ENCODE data around the gene KRT33A. TPM values are rescaled to one million over a fixed set of nuclear protein-coding genes. Genes with fewer than 3 reads are reported as not detected.

Gene KRT33A
- total and polyA plus RNA-seq, 2 experiments from 2014 or later = not detected

GRCh38 chr17:41396996-41397660 is 46.5 kb upstream of the KRT33A start, which contains the start of gene KRT31 (continued):
- no peak for TF ChIP-seq REST (IDR thresholded peaks at IDR 0.05; ENCODE audit: unreplicated experiment)

- ATAC-seq = no peak
- Mint-ChIP-seq H3K9me3 (no peaks in the 10 kb centered on the region), H3K36me3 (ENCODE audit: low read depth) (no peaks in the 10 kb centered on the region), H3K4me3 (no peak overlapping the region), H3K27ac (no peak overlapping the region), H3K4me1 (no peaks in the 10 kb centered on the region), H3K27me3 (ENCODE audit: insufficient read depth, low read depth, poor library complexity) (no peaks in the 10 kb centered on the region)
- no peak for DNase-seq (ENCODE audit: low spot score)
- H3K9me2 ChIP-seq (ENCODE audit: insufficient read depth) = 0 out of 2 replicates have a peak, but pooled peaks cover 2% of the 10 kb centered on the region
- H4K20me1 ChIP-seq (replicated peaks; ENCODE audit: insufficient read depth) = no peaks in the 10 kb centered on the region
- H2AFZ ChIP-seq = peak overlapping the region; percentile 38; the same call in 1 of the 2 replicates
- no peak overlapping the region for H3K27ac ChIP-seq (ENCODE audit: low read depth)
- no peaks in the 10 kb centered on the region for H3K36me3 ChIP-seq (ENCODE audit: insufficient read depth)
- no peaks in the 10 kb centered on the region for H3F3A ChIP-seq (replicated peaks; ENCODE audit: low read depth)
- H3K4me2 ChIP-seq = no peak overlapping the region
- H3K4me3 ChIP-seq = no peak overlapping the region
- no peaks in the 10 kb centered on the region for H3K27me3 ChIP-seq (ENCODE audit: insufficient read depth)
- H3K4me1 ChIP-seq (ENCODE audit: insufficient read depth) = no peaks in the 10 kb centered on the region
- no peaks in the 10 kb centered on the region for H3K79me2 ChIP-seq (replicated peaks; ENCODE audit: insufficient read depth)
- no peak for TF ChIP-seq EZH2phosphoT487 (IDR thresholded peaks at IDR 0.05; ENCODE audit: unreplicated experiment)
- TF ChIP-seq ZNF114 (CRISPR knock-in tag; IDR thresholded peaks at IDR 0.05) = no peak
- TF ChIP-seq JUNB (IDR thresholded peaks at IDR 0.05; ENCODE audit: unreplicated experiment) = no peak
- TF ChIP-seq EZH2 (IDR thresholded peaks at IDR 0.05; ENCODE audit: low read depth, unreplicated experiment) = no peak
- TF ChIP-seq ZNF331 (CRISPR knock-in tag; IDR thresholded peaks at IDR 0.05; ENCODE audit: low read depth) = no peak
- TF ChIP-seq CTCF (conservative IDR thresholded peaks at IDR 0.05; ENCODE audit: low read depth in 2 of 2) = no peak
- no peak for TF ChIP-seq ZNF462 (CRISPR knock-in tag; IDR thresholded peaks at IDR 0.05)
- TF ChIP-seq CREB1 (CRISPR knock-in tag; IDR thresholded peaks at IDR 0.05; ENCODE audit: low read depth) = no peak
- TF ChIP-seq NANOG (IDR thresholded peaks at IDR 0.05; ENCODE audit: borderline replicate concordance) = no peak
Observed at GRCh38 chr17:41396340-41396739, 45.7 kb upstream of the KRT33A start.

All from GM23338 (cell line).